GM18505 (cell line): ENCODE results near the gene FAM181A.

Source experiments
- ATAC-seq: cut with Tn5 transposase; IDR thresholded peaks from one replicate; pipeline ENCODE4 v1.9.1; 2021; ENCODE audit not compliant: unreplicated experiment
- POLR2A ChIP-seq: IDR thresholded peaks from 4 replicates; pipeline ENCODE4 v1.6.1; 2011; ENCODE audit warnings: borderline replicate concordance; ENCODE audit not compliant: insufficient read depth, insufficient read length; ENCODE audit errors: extremely low read depth

FAM181A gene

GRCh38 chr14:93975791-93976476 lies 48.8 kb downstream of the FAM181A start:
- ATAC-seq = peak; percentile 50
- TF ChIP-seq POLR2A = no peak

- peak; percentile 4 for ATAC-seq
- no peak for TF ChIP-seq POLR2A
These were observed 49.4 kb downstream of the FAM181A start, which contains the start of gene ASB2 for GRCh38 chr14:93976477-93977057. Gene ASB2, minus strand, starts transcription at chr14:93976570. Its CDS starts 12,031 bp downstream, at chr14:93964539.

- TF ChIP-seq POLR2A = no peak
- ATAC-seq = no peak
These were observed 50.0 kb downstream of the FAM181A start for GRCh38 chr14:93977171-93977570.

GRCh38 chr14:93977790-93978581 lies 50.8 kb downstream of the FAM181A start:
- peak; percentile 48 for ATAC-seq
- TF ChIP-seq POLR2A = peak; percentile 11

- ATAC-seq = no peak
- no peak for TF ChIP-seq POLR2A
These were observed 51.6 kb downstream of the FAM181A start for GRCh38 chr14:93978735-93979134.
